ENCODE measurements around the gene GDPD4.

The GDPD4 gene

DNA sequence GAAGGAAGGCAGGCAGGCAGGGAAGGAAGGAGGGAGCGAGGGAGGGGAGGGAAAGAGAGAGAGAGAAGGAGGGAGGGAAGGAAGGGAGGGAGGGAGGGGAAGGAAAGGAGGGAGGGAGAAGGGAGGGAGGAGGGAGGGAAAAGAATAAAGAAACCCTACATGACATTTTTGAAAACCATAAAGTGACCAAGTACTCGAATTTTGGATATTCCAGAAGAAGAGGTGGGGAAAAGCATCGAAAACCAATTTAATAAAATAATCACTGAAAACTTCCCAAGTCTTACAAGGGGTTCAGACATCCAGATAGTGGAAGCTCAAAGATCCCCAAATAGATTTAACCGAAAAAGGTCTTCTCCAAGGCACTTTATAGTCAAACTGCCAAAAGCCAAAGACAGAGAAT is 11.7 kb downstream of the GDPD4 start:
- DNase-seq, result no peak

DNA sequence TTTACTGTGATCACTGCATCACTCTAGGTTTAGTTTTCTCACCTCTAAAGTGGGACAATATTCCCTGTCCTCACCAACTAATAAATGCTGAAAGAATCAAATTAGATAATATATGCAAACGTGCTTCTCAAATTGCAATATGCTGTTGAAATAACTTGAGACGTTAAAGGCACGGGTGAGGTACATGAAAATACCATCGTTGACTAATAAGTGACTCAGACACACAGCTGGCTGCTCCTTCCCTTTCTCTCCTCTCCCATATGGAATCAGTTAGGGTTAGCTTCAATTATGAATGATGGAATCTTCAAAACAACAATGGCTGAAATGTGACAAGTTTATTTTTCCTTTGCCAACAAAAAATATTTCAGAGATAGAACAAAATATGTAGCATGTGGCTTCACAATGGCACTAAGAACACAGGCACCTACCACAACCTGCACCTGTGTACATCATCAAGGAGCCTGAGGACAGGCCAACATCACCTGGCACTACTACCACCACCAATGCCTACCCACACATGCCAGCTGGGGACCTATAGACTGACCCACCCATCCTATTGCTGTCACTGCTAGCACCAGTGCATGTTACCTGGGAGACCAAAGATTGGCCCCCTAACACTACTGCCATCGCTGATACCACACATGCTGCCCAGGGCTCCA is 13.7 kb downstream of the GDPD4 start:
- no peak for DNase-seq

DNA sequence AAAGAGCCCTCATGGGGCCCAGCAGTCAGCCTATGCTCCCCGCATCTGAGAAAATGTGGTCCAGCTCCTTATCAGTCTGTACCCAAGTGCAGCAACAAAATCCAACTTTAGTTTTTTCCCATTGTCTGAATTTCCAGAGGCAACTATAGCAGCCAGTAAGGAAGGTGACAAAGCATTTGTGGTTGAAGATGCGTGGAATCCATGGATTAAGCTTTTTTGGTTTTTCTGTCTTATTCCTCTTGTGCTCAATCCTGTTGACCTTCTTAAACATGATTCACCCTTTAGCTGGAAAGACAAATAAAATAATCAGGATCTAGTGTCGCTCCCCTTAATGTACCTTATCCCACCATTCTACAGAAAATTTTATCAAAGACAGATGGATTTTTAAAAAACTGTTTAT is 14.3 kb downstream of the GDPD4 start:
- DNase-seq, result no peak

DNA sequence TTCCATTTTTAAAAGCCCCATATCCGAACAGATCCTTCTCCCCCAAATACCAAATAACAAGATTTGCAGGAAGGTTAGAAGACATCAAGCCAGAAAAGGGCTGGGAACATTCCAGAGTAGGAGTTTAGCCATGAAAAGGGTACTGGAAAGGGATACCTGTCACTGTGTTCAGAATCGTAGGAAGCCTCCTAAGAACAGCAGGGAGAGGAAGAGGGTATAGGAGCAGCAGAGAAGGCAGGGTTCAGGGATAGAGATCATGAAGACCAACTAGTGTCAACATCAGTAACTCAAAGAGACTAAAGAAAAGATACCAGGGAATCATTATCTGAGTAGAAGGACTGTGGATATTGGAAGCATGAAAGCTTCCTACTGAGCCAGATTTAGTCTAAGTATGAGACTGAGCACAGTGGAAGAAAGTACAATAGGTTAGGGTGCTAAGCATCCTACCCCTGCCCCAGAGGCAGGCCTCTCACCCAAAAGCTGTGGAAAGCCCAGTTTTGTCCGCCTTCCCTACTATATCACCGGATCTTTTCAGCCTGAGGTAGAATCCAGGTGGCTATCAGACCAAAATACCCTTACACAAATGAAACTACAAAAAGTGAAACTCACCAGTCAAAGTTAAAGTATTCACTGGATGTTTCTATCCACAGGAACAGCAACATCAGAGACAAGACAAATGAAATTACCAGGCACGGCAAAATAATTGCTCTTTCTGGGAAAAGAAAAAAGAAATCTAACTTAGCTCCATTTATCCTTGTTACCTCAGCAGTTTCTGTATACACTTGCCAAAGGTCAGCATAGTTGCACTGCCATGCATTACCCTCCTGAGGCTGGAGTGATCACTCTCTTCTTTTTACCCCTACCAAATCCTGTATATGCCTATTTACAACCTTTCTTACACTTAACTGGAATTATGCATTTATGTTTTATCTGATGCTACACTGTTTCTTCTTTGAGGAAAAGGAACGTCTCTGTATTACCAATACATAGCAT is 16.7 kb downstream of the GDPD4 start:
- DNase-seq, result no peak

DNA sequence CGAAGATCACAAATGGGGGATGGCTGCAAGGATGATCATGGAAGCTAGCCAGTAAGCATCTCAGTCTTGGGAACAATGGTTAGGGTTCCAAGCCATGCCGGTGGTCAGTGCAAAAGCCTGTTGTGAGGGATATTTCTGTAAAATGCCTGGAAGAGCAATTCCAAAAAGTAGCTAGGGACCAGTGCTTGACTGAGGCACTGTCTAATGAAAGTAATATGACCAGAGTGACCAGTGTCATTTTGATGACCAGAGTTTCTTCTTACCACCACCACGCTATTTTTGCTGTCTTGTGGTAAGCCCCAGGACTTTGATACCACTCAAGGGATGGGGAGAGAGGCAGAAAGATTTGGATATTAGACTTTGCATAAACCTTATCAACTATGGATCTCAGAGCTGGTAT is 18.4 kb downstream of the GDPD4 start:
- DNase-seq, result no peak

DNA sequence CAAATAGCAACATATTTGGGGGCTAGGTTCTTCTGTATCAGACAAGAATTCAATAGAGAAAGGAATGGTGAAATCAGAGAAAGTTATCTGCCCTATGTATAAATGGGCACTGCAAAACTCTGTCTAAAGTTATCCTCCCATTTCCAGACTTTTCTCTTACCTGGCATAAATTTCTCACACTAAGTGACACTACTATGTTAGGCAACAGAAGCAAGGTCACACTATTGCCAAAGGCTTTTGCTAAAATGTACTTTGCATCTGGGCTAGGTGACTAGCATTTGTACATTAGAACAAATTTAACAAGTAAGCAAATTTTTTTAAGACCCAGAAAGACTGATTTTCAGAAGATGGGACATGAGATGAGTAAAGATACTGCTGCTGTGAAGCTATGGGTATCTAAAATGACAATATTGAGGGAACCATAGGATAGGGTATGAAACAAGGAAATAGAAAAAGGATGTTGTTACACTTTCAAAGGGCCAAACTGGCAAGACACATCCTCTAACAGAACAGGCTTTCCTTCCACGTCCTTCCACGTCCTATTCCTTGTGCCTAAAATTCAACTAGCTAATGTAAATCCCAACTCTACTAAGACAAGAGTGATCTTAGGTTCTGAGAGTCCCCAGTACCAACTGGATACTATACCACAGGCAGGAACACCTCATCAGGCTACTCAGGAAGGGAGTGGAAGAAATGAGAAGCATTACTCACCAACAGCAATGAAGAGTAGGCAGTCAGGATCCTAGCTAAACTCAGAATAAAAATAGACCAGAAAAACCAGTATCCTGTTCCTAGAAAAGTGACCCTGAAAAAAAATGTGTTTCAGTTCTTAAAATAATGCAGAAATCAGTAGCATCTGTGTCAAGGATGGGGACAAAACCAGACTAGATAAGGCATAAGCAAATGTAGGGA is 22.6 kb downstream of the GDPD4 start:
- DNase-seq, result no peak

DNA sequence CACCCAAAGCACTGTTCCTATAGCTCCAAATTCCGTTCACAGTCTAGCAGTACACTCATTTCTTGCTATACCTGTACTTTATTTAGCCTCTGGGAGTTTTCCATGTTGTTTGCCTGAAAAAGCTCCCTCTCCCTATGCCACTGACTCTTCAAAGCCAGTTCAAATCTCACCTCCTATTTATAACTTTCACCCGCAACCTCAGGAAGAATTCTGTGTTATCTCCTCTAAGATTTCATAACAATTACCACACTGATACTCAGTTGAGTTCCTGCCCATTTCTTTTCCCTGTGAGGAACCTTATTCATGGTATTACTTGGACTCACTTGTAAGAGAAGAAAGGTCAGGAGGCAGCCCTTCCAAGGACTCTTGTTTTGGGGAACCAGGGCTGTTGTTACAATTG is 25.2 kb downstream of the GDPD4 start:
- DNase-seq, result no peak

DNA sequence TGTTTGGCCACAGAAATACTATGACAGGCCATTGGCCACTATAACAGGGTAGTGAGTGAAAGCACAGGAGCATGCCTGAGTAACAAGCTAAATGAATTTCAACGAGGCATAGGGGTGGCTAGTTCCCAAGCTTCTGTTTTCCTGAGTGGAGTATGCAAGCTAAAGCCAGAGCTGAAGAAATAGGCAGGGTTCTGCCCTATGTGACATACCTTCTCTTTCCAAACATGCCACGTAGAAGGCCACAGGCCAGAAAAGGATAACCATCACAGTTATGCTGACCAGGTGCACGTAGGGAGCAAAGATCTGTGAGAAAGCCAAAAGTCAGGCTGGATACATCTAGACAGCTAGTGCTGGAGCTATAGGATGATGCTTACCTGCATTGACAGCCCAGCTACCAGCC is 30.6 kb downstream of the GDPD4 start:
- no peak for DNase-seq

DNA sequence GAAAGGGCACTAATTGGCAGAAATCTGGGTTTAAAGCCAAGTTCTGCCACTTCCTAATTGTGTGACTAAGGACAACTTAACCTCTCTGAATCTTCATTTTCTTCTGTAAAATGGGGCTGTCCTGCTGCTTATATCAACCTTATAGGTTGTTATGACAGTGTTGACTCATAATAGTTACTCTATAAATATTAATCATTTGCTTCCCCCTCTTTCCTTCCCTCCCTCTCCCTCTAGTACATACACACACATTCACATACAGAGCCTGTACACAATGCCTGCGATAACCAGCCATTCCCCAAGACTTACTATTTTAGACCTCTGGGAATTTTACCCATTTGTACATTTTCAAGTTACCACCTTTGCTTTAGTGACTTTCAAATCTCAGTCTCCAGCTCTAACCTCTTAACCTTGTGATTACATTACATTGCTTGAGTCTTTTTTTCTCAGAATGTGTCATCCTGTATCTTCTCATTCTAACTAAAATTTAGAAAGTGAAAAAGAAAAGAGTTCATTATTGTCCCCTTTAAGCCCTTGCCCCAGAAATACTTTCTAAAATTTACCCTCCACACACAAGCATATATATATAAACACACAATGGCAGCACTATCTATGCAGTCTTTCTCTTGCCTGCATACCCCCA is 31.9 kb downstream of the GDPD4 start:
- no peak for DNase-seq

DNA sequence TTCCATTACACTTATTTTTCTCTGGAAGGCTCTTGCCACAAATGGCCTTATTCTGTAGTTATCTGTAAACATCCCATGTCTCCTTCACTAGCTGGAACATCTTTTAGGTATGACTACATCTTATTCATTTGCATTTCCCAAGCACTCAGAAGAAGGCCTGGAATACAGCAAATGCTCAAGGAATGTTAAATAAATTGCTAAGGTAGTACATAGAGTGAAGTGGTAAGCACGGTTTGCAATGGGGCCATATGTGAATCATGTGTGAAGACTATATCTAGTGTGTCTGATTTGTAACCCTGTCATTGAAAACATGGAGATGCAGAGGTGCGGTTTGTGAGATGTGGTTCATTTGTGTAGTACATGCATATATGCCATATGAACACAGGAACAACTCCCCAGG is 33.5 kb downstream of the GDPD4 start:
- DNase-seq, result no peak

DNA sequence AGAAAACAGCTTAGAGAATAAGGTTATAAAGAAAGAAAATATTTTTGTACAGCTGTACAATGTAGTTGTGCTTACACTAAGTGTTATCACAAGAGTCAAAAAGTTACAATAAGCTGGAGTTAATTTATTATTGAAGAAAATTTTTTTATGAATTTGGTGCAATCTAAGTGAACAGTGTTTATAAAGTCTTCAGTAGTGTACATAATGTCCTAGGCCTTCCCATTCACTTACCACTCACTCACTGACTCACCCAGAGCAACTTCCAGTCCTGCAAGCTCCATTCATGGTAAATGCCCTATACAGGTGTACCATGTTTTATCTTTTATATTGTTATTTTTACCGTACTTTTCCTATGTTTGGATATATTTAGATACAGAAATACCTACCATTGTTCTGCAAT is 34.7 kb downstream of the GDPD4 start:
- no peak for DNase-seq

DNA sequence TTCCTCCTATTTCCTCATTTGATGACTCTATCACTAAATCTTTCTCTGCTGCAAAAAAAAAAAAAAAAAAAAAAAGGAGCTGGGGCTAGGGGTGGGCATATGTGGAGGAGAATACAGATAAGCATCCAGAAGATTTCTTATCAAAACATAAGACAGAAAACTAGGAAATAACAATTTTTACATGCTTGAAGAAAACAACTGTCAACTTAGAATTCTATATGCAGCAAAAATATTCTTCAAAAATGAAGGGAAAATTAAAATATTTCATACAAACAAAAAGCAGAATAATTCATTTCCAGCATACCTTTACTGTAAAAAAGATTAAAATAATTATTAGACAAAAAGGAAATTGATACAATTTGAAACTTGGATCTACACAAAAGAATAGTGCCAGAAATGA is 38.7 kb downstream of the GDPD4 start:
- no peak for DNase-seq

DNA sequence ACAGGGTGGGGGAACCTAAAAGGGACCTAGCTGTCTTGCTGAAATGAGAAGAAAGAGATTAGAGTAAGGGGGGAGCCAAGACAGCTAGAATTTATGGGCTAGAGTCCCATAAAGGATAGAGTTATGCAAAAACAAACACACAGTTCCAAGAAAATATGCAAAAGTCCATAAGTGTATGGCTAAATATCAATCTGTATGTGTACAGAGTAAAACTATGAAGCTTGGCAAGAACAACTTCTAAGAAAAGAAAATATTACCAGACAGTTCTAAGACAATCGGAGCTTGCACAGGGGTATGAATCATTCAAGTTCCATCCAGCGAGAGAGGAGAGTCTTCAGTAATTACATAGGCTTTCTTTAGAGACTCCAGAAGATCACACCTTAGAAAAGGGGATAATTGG is 41.8 kb downstream of the GDPD4 start:
- DNase-seq, result no peak

DNA sequence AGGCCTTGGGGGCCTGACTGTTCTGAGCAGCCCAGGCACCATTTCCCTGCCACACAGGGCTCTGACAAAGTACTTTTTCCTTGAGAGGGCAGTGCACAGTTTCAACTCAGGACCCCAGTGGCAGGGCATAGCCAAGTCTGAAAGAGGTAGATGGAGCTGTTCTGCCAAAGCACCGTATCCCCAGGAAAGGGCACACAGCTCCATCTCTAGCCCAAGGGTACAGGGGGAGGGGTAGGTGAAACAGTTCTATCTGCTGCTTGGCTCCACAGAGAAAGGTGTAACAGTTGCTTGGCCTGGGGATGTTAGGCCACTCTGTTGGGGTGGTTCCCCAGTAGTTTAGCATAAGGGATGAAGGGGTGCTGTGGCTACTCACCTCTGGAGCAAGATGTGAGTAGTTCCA is 47.8 kb downstream of the GDPD4 start:
- no peak for DNase-seq

DNA sequence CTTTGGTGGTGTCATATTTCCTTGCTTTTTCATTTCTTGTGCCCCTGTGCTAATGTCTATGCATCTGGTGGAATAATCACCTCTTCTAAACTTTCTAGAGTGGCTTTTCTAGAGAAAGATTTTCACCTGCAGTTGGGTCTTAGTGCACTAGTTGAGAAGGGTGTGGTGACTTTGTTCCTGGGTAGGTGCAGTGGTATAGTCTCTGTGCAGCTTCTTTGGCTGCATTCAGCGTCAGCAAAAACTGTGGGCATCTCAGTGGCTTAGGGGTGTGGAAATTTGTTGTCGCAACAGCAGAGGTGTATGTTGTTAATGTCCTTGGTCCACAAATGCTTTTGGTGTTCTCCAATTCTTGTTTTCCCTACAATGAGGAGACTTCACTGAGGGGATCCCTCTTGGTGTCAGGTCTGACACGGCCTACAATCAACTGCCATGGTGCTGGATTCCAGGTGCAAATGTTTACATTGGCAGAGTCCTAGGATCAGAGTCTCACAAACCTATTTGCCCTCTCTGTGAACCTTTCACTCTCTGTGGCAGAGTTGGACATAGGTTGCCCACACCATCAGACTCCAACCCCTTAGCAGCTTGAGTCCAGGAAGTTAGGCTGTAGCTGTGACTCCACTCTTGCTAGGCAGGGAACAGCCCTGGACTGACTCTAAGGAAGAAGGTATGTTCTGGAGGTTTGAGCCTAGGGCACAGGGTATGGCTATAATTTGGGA is 48.8 kb downstream of the GDPD4 start:
- DNase-seq, result no peak

DNA sequence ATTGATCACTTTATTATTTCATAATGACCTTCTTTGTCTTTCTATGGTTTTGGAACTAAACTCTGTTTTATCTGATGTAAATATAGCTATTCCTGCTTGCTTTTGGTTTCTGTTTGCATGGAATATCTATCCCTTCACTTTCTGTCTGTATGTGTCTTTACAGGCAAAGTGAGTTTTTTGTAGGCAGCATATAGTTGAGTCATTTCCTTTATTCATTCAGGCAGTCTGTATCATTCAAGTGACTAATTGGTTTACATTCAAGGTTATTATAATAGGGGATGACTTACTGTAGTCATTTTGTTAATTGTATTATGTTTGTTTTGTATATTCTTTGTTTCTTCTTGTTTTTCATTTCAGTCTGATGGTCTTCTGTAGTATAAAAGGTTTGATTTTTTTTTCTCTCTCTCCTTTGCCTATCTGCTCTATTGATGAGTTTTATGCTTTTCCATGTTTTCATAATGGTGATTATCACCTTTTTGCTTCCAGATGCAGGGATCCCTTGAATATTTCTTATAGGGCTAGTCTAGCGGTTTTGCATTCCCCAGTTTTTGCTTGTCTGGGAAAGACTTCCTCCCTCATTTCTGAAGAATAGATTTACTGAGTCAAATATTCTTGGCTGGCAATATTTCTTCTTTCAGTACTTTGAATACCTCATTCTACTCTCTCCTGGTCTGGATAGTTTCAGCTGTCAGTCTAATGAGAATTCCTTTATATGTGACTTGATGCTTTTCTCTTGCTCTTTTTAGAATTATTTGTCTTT is 50.4 kb downstream of the GDPD4 start:
- DNase-seq, result no peak

DNA sequence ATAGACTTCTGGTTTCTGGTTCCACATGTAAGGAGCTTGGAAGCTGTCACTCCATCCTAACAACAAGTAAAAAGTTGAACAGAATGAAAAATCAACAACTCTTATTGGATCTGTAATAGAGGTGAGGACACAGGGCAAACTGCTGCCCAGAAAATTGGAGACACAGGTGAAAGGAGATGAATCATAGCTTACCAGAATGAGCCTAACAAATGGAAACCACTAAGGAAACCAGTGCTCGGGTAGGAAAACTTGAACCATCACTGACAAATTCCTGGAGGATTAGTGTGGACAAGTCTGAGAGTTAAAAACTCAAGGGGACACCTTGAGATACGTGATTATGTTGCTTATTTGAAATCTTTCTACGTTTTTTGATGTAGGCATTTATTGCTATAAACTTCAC is 52.1 kb downstream of the GDPD4 start:
- DNase-seq, result no peak

DNA sequence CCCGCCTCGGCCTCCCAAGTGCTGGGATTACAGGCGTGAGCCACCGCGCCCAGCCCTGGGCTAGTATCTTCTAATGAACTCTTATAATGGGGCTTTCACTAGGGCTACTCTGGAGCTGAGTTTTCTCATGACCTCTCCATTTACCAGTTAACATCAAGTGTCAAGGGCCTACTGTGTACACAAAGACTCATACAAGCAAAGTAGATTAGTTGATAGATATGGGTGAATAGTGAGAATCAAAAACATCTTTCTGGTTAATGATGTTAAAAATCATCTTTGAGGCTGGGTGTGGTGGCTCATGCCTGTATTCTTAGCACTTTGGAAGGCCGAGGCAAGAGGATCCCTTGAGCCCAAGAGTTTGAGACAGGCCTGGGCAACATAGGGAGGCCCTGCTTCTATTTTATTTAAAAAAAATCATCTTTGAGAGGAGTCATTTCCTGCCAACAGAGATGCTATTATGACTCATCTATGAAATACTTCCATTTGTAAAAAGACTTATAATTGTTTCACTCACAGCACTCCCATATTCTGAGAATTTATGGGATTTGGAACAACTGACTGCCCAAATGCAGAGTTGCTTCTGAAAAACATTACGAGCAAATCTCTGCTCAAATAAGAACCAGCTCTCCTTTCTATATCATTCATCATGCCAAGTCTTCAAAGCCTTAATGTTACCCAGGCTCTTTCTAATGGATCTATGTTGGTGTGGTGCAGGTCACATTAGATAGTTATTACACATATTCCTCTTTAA is 57.0 kb downstream of the GDPD4 start:
- no peak for DNase-seq

DNA sequence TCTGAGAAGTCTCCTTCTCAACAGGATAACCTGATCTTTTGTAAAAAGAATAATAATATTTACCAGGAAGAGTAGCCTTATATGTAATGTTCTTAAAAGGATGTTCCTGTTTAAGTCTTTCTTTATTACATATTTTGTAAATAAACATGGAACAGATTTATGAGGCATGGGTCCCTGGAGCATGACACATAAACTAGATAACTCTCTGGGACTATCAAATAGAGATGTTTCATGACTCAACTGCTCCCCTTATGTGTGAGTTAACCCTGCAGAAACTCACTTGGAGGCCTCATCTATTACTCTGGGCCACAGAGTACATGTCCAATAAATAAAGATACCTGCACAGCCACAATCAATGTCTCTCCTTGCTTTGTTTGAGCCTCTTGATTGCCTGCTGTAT is 64.6 kb downstream of the GDPD4 start:
- no peak for DNase-seq

DNA sequence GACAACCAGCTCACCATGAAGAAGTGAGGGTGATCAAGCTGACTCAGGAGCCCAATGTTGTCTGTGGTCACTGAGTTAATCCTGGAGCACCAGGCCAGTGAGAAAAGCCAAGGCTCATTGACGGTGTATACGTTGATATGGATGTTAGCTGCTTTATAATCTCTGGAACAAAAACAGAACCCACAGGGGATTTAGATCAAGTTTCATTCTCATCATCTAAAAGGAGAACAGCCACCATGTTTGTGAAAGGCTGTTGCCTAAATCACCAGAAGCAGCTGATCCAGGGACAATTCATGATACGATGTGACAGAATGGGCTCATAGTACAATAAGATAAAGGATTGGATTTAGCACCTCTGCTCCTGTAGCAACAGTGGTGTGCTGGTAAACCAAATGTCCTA is 68.5 kb downstream of the GDPD4 start:
- DNase-seq, result no peak

DNA sequence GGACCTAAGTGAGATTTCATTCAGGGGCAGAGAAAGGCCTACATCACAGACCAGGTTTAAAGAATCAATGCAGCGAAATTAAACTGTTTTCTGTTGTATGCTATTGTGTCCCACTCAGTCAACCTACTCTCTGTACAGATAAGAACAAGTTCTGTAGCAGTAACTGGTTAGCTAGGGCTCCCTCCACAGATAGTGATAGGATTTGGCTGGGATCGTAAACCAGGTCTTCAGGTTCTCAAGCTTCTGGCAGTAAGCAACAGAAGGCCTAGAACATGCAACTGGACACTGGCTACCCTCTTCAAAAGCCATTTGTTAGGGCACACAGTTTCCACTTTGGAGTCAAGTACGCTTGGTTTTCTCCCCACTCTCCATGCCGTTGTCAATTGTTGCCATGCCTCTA is 69.2 kb downstream of the GDPD4 start:
- DNase-seq, result no peak
